ENCODE results near the gene NLGN3.
"Not testable (repeated sequence)": the region's sequence is repeated elsewhere in the genome, so short reads cannot be mapped to it uniquely, and the experiment has no call there.

The NLGN3 gene

GRCh38 chrX:71173440-71173839 is 28.8 kb downstream of the NLGN3 start:
- no peak for DNase-seq

- DNase-seq = no peak
Observed at GRCh38 chrX:71174795-71175194, 30.2 kb downstream of the NLGN3 start.

- no peak for DNase-seq
Observed at GRCh38 chrX:71175531-71175930, 30.9 kb downstream of the NLGN3 start.

GRCh38 chrX:71177327-71177726 is 32.7 kb downstream of the NLGN3 start:
- DNase-seq = no peak

DNA sequence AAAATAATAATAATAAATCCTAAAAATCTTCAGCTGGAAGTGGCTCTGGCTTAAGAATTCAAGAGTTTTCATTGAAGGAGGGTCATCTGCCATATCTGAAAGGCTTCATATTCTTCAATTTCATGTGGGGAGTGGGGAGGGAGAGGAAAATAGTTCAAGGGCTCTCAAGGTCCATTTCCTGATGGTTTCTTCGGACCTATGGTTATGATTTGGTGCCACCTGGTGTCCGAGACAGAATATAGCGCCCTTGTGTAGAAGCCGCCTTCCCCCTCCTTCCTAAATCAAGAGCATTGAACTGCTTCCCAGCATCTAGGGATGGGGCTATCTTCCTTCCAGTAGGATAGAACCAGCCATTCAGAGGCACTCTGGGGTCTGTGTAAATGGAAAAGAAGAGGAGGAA is 34.3 kb downstream of the NLGN3 start:
- DNase-seq = no peak

- not testable (repeated sequence) for DNase-seq
Observed at GRCh38 chrX:71180579-71181265, 36.1 kb downstream of the NLGN3 start.

- no peak for DNase-seq
Observed at GRCh38 chrX:71181558-71181909, 36.9 kb downstream of the NLGN3 start.

- DNase-seq = peak; percentile 70 to 81
Observed at GRCh38 chrX:71181910-71182799, 37.5 kb downstream of the NLGN3 start.

GRCh38 chrX:71182871-71183270 is 38.2 kb downstream of the NLGN3 start:
- DNase-seq = no peak

- no peak for DNase-seq
Observed at GRCh38 chrX:71183341-71183740, 38.7 kb downstream of the NLGN3 start.

DNA sequence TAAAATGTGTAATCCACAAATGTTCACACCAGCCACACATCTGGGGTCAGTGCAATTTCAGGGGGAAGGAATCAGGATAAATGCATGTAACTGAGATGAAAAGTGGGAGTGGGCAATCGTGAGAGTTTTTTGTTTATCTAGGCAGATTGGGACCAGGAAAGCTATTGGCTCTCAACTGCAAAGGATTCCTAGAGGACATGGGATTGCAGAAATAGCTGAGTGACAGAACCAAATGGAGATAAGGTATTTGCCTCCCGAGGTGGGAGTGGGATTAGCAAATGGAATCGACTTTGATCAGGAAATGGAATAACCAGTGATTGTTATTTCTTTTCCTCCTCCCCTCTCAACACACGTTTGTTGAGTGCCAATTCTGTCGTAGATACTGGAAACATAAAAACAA is 39.5 kb downstream of the NLGN3 start:
- no peak for DNase-seq

DNA sequence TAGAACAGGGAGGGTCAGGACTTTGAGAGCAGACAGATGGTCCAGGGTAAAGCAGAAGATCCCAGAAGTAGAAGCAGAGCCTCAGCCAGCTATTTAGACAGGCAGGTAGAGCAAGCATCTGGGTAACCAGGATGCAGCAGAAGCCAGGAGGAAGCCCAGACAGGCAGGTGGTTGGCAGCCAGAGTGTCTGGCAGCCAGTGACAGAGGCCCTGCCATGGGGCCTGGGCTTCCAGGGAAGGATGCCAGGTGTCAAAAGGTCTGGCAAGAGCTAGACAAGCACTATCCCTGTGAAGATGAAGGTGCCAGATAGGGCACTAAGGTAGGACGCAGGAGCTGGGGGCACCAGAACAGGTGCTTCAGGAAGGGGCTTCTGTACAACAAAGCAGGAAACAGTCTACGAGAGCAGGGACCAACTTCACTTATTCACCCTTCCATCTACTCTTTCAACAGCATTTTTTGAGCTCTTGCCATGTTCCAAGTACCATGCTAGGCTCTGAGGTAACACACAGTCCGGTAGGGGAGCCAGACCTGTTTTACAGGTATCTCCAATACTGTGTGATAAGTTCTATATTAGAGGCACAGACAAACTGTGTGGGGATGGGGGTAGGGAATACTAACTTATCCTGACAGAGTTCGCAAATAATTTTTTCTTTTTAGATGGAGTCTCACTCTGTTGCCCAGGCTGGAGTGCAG is 40.3 kb downstream of the NLGN3 start:
- DNase-seq = no peak

GRCh38 chrX:71191248-71191647 is 46.6 kb downstream of the NLGN3 start:
- DNase-seq = no peak

GRCh38 chrX:71195964-71196649 is 51.5 kb downstream of the NLGN3 start:
- DNase-seq = no peak

GRCh38 chrX:71198066-71198465 is 53.4 kb downstream of the NLGN3 start:
- DNase-seq = no peak

DNA sequence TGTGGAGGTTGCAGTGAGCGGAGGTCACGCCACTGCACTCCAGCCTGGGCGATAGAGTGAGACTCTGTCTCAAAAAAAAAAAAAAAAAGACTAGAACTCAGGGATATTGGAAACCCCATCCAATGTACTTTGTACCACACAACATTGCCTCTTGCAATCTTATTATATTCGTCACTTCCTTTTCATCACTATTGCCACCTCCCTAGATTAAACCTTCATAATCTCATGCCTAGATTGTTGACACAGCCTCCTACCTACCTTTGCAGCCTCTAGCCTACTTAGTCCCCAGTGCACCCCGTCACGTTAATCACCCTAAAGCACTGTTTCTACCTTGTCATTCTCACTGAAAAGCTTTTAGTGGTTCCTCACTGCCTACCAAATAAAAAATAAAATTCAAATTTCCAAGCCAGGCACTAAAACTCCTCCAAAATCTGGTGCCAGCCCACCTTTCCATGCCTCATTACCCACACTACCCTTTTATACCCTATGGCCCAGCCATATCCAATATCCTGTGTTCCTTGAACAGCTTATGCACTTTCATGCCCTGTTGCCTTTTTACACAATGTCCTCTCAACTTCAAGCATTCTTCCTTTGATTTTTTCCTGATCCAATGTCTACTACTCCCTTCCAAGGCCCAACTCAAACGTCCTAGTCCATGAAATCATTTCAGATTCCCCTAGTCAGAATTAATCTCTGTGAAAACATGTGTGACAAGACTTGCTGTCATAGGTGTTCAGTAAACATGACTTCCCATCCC is 54.8 kb downstream of the NLGN3 start:
- DNase-seq = no peak

GRCh38 chrX:71210816-71211215 is 66.2 kb downstream of the NLGN3 start:
- DNase-seq = no peak

DNA sequence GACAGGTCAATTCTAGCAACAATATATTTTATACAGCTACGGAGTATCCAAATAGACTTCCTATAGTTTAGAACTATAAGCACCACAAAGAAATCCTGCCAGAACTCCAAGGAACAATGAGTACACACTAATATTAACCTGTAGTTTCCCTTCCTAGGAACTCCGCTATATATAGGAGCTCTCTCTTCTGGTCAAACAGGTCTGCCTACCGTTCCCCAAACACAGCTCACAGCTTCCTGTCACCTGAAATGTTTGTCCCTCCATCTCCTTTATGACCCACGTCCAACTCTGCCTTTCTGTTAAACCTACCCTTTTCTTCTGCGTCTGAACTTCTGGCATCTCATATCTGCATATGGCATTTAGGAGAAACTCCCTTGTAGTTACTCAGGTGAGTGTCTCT is 67.9 kb downstream of the NLGN3 start:
- no peak for DNase-seq

DNA sequence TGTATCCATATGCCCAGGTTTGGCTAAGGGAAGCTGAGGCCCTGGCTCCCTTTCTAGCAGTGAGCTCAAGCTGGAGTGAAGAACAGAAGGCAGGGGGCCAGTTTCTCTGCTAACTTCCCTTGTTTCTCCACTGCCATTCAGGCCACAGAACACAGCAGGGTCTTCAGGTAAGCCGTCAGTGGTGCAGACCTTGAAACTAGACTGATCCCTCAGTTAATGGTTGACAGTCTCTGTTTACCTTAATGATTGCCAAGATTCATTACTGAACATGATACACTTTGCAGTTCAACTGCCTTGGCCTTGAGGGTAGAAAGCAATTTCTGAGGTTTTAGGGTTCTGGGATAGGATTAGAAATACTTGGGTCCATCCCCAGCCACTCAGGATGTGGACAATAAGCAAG is 69.5 kb downstream of the NLGN3 start:
- no peak for DNase-seq

- no peak for DNase-seq
Observed at GRCh38 chrX:71214604-71215337, 70.1 kb downstream of the NLGN3 start.

DNA sequence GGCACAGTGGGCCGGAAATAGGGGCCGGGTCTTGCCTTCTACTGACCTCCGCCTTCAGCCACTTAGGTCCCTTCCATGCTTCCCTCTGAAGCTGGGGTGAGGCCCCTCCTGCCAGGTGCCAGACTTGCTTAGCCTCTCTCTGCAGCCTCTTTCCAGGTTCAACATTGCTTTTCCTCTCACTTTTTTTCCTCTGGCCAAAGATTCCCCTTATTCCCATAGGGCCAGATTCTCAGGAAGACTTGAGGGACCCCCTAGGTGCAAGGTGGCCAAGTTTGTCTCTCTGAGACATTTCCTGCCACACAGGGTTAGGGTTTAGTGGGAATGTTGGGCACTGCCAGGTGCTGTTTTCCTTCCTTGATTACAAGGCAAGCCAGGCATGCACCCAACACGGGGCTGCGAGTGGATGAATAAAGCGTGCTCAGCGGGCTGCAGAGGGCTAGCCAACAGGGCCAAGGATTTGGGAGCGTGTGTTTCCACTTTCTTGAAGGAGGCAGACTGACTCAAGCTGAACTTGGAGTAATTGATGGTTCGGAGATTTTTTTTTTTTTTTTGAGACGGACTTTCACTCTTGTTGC is 70.8 kb downstream of the NLGN3 start:
- DNase-seq = no peak
